Esophagus squamous epithelium (tissue), 5 donors: ENCODE data around the gene ELMO1. TPM values are rescaled to one million over a fixed set of nuclear protein-coding genes. Genes with fewer than 3 reads are reported as not detected.

Experiments used
- DNase-seq: peaks from one replicate; lab custom pipeline; 2025; lab: John Stamatoyannopoulos, UW
- H3K27ac ChIP-seq, 4 donors: fragments of 200-600 bp; sonication (generic); one replicate each; pipeline ENCODE4 v1.5.1; 2016 to 2019; ENCODE audit warnings: mild to moderate bottlenecking in 1 of 4
- H3K27me3 ChIP-seq, 4 donors: fragments of 200-600 bp; sonication (generic); 1 replicate in 3 of 4; 2 replicates in 1 of 4; pipeline versions ENCODE4 v1.5.1 to v1.6.0; 2017 to 2021; ENCODE audit warnings: antibody characterized with exemption in 1 of 4
- H3K36me3 ChIP-seq, 3 donors: fragments of 200-600 bp; sonication (generic); one replicate each; pipeline ENCODE4 v1.5.1; 2016 to 2019
- H3K4me1 ChIP-seq, 3 donors: fragments of 200-600 bp; sonication (generic); one replicate each; pipeline ENCODE4 v1.5.1; 2017 to 2019
- H3K4me3 ChIP-seq, 4 donors: fragments of 200-600 bp; sonication (generic); 1 replicate in 3 of 4; 2 replicates in 1 of 4; pipeline ENCODE4 v1.5.1; 2016 to 2019; ENCODE audit warnings: mild to moderate bottlenecking in 2 of 4, moderate library complexity in 1 of 4
- H3K9me3 ChIP-seq, 3 donors: fragments of 200-600 bp; sonication (generic); one replicate each; pipeline ENCODE4 v1.5.1; 2016 to 2019
- CTCF ChIP-seq, 6 experiments: fragments of 450-650 bp in 4 of 6; fragments of 200-600 bp in 2 of 6; sonication (generic) in 2 of 6; IDR thresholded peaks; one replicate each; pipeline ENCODE4 v1.5.1; 2016 to 2019; ENCODE audit warnings: antibody characterized with exemption in 6 of 6, mild to moderate bottlenecking in 4 of 6, moderate library complexity in 4 of 6
- POLR2A ChIP-seq, 4 donors: fragments of 450-650 bp; IDR thresholded peaks; one replicate each; pipeline ENCODE4 v1.6.1; 2017; ENCODE audit warnings: antibody characterized with exemption in 4 of 4, mild to moderate bottlenecking in 4 of 4, moderate library complexity in 3 of 4
- WGBS, 2 donors: methylation state at CpG; one replicate each; pipeline ENCODE4 v1.1.5; 2018; 5-methylcytosine and 5-hydroxymethylcytosine counted together
- intact Hi-C: fragments of 100-400 bp; cut with DNase I; formaldehyde crosslinking; loops from one replicate; pipeline ENCODE4 v1.15.0; 2022
- total RNA-seq, 4 donors: library from RNA; depleted of rRNA; stranded (reverse); fragments of >200 nt; gene quantifications; one replicate each; pipeline ENCODE4 v1.1.0, GENCODE V29; 2016
- donor health status: DM: yes; HTN: yes; CAD: no.

Gene ELMO1
- total RNA-seq, 4 donors from 2014 or later = 0.68 to 36.6 (median 11.8) TPM

GRCh38 chr7:36929791-36930190 is 518.9 kb downstream of the ELMO1 start:
- 79 to 89% methylated on average over 4 of the region's 4 CpGs for WGBS, 2 donors
- no peak for DNase-seq
- TF ChIP-seq POLR2A (IDR thresholded peaks at IDR 0.05) (no peak), CTCF (IDR thresholded peaks at IDR 0.05) (no peak)
- Histone ChIP-seq H3K4me1 (no peaks in the 10 kb centered on the region), H3K27ac (no peak overlapping the region), H3K27me3 (no peaks in the 10 kb centered on the region), H3K36me3 (no peaks in the 10 kb centered on the region), H3K4me3 (no peak overlapping the region), H3K9me3 (peaks cover 0 to 2% (median 0%) of the 10 kb centered on the region in 3 donors)
- intact Hi-C loops = no loop called here

- H3K4me3 ChIP-seq = no peak overlapping the region
- WGBS, 2 donors = 85 to 100% methylated on average over 1 to 2 of the region's 2 CpGs
- intact Hi-C loops = no loop called here
- no peak for DNase-seq
- no peaks in the 10 kb centered on the region for H3K9me3 ChIP-seq
- H3K27ac ChIP-seq = no peak overlapping the region
- peaks cover 0 to 8% (median 0%) of the 10 kb centered on the region in 3 donors for H3K4me1 ChIP-seq
- H3K36me3 ChIP-seq = no peaks in the 10 kb centered on the region
- H3K27me3 ChIP-seq = no peaks in the 10 kb centered on the region
- TF ChIP-seq CTCF (IDR thresholded peaks at IDR 0.05) = no peak
- TF ChIP-seq POLR2A (IDR thresholded peaks at IDR 0.05) = no peak
These were observed 519.9 kb downstream of the ELMO1 start for GRCh38 chr7:36928718-36929117.

GRCh38 chr7:36928311-36928710 is 520.4 kb downstream of the ELMO1 start:
- no peak overlapping the region for H3K4me3 ChIP-seq
- H3K27ac ChIP-seq = no peak overlapping the region
- TF ChIP-seq POLR2A (IDR thresholded peaks at IDR 0.05) = no peak
- TF ChIP-seq CTCF (IDR thresholded peaks at IDR 0.05) = no peak
- no peaks in the 10 kb centered on the region for H3K27me3 ChIP-seq
- peaks cover 0 to 8% (median 0%) of the 10 kb centered on the region in 3 donors for H3K4me1 ChIP-seq
- intact Hi-C loops = no loop called here
- H3K36me3 ChIP-seq = no peaks in the 10 kb centered on the region
- H3K9me3 ChIP-seq = no peaks in the 10 kb centered on the region
- WGBS, 2 donors = 81 to 83% methylated on average over 4 to 5 of the region's 5 CpGs
- DNase-seq = no peak

DNA sequence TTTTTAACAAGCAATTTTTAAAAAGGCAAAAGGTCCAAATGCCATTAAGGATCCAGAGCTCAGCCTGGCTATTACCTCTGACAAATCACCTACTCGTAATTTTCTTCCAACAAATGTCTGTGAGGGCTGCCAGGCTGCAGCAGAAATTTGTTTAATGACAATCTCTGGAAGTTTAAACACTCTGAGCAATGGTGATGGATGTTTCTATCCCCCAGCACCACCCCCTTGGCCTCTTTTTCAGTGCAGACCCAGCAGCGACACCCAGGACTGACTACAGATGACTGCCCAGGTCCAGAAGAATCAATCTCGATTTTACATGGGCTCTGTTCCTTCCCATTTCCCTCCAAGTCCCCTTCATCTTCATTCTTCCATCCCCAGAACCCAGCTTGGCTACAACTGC is 523.0 kb downstream of the ELMO1 start:
- H3K27me3 ChIP-seq = no peaks in the 10 kb centered on the region
- no peak overlapping the region for H3K4me3 ChIP-seq
- intact Hi-C loops = no loop called here
- no peak for DNase-seq
- no peak for TF ChIP-seq POLR2A (IDR thresholded peaks at IDR 0.05)
- no peak for TF ChIP-seq CTCF (IDR thresholded peaks at IDR 0.05)
- H3K4me1 ChIP-seq = peaks cover 0 to 8% (median 0%) of the 10 kb centered on the region in 3 donors
- no peak overlapping the region for H3K27ac ChIP-seq
- no peaks in the 10 kb centered on the region for H3K36me3 ChIP-seq
- no peaks in the 10 kb centered on the region for H3K9me3 ChIP-seq
- WGBS, 2 donors = 47 to 65% methylated on average over 3 of the region's 3 CpGs

DNA sequence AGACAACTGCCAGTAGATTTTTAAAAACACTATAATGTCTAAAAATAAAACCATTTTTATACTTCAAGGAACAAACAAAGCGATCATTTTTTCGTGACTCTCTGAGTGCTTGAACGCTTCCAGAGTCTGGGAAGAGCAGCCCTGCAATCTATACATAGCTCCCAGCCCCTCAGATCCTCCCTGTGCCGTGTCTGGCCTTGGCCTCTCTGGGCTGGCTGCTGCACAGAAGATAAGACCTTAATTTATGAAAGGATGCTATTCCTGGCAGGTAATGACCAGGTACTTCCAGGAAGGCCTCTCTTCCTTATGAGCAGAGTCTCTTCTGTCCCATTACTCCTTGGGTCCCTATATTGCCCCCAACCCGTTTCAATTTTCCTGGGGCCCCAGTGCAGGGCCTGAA is 523.5 kb downstream of the ELMO1 start:
- Histone ChIP-seq H3K9me3 (no peaks in the 10 kb centered on the region), H3K36me3 (no peaks in the 10 kb centered on the region), H3K27me3 (no peaks in the 10 kb centered on the region), H3K4me3 (no peak overlapping the region), H3K4me1 (peaks cover 0 to 8% (median 0%) of the 10 kb centered on the region in 3 donors), H3K27ac (no peak overlapping the region)
- TF ChIP-seq POLR2A (IDR thresholded peaks at IDR 0.05) = no peak
- no peak for TF ChIP-seq CTCF (IDR thresholded peaks at IDR 0.05)
- WGBS, 2 donors = 76 to 77% methylated on average over 5 of the region's 5 CpGs
- DNase-seq = no peak
- intact Hi-C loops = no loop called here
